HG02610 (cell line): ENCODE data around the gene EFHC1.
A peak's percentile ranks its signal among the peaks of the same experiment; 100 is the strongest.
"Not testable (repeated sequence)": the region's sequence is repeated elsewhere in the genome, so short reads cannot be mapped to it uniquely, and the experiment has no call there.

Experiments used
- ATAC-seq: cut with Tn5 transposase; IDR thresholded peaks from one replicate; pipeline ENCODE4 v1.9.1; 2021; ENCODE audit warnings: mild to moderate bottlenecking, moderate library complexity; ENCODE audit not compliant: unreplicated experiment

Gene EFHC1

DNA sequence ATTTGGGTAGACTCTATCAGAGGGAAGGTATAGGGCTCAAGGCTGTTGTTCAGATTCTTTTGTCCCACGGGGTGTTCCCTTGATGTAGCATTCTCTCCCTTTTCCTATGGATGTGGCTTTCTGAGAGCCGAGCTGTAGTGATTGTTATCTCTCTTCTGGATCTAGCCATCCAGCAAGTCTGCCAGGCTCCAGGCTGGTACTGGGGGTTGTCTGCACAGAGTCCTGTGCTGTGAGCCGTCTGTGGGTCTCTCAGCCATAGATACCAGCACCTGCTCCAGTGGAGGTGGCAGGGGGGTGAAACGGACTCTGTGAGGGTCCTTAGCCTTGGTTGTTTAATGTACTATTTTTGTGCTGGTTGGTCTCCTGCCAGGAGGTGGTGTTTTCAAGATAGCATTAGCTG, 13.2 kb downstream of the EFHC1 start:
- not testable (repeated sequence) for ATAC-seq

DNA sequence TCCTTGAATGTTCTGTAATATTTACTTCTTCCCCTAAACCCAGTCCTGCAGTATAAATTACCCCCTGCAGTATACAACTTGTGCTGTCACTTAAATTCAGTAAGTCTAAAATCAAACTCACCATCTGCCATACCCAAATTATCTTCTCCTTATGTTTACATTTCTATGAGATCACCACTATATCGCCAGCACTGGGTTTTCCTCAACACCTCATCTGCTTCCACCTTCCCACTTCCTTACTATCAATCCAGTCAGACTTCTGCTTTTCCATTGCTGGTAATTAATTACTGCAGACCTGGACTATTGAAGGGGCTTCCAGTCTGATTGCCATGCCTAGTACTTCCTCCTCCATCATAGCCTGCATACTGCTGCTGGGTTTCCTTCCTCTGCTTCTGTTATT, 15.2 kb downstream of the EFHC1 start:
- ATAC-seq = no peak

DNA sequence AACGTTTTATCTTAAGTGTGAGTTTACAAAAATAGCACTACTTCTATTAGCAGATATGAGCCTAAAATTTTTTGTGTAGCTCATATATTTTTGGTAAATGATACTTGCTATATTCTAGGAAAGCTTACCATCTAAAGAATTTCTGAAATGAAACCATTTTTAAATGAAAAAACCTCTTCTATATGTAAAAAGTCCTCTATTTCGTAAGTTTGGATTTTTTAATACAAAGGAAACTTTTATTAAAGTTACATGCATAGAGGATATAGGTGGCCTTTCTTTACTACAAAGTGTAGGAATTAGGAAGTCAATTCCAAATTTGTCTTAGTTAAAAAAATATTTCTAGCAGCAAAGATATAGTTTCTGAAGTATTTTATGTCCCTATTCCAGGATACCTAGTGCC, 18.8 kb downstream of the EFHC1 start:
- ATAC-seq = no peak

DNA sequence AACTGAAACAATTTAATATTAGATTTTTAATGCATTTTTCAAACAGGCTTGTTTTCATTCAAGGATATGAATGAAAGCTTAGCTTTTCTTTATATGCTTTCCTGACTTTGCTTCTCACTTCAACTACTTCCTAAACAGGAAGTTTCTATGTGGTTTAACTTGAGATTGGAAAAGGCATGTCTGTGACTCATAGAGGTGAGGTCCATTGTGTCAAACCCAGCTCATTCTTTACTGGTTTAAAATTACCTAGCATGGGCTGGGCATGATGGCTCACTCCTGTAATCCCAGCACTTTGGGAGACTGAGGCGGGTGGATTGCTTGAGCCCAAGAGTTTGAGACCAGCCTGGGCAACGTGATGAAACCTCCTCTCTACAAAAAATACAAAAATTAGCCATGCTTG, 34.4 kb downstream of the EFHC1 start:
- no peak for ATAC-seq

DNA sequence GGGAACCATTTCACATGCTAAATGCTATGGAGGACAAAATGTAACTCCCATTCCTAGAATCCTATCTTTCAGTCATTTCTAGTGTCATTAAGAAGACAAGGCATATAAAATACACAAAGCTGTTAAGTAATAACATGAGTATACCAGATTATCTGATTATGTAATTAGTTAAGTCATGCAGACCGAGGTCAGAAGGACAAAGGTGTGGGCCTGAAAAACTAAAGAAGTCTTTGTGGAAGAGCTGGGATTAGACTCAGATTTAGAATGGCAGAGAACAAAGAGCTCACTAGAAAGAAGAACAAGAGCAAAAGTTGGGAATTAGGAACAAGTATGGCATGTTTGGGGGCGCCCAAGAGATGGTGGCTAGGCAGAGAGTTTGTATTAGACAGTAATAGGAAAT, 37.0 kb downstream of the EFHC1 start:
- no peak for ATAC-seq

DNA sequence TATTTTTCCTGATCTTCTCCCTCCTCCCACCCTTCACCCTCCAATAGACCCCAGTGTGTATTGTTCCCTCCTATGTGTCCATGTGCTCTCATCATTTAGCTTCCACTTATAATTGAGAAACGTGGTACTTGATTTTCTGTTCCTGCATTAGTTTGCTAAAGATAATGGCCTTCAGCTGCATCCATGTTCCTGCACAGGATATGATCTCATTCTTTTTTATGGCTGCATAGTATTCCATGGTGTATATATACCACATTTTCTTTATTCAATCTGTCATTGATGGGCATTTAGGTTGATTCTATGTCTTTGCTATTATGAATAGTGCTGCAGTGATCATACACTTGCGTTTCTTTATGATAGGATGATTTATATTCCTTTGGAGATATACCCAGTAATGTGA, 41.1 kb downstream of the EFHC1 start:
- ATAC-seq = not testable (repeated sequence)

DNA sequence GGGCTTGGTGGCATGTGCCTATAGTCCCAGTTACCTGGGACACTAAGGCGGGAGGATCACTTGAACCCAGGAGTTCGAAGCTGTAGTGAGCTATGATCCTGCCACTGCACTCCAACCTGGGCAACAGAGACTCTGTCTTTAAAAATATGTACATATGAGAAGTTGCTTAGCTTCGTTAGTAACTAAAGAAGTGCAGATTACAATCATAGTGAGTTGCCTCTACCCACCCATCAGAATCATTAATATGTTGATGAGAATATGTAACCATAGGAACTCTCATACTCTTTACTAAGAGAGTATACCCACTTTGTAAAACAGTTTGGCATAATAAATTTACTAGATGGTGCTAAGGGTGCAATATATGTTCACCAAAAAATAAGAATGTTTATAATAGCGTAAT, 54.0 kb downstream of the EFHC1 start:
- no peak for ATAC-seq

DNA sequence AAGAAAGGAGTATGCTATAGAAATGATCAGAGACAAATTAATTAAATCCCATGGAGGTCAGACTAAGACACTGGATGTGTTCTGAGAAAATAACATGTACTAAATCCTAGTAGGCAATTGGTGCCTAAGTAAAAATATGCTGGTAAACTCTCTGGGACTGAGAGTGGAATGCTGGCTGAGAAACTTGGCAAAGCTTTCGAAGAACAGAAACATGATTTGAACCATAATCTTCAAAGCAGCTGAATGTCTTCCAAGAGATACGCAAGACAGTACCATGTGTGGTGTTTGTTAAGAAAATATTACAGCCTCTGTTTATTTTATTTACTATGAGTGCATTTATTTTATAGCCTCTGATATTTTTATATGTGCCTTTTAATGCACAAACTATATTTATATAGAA, 55.2 kb downstream of the EFHC1 start:
- no peak for ATAC-seq

DNA sequence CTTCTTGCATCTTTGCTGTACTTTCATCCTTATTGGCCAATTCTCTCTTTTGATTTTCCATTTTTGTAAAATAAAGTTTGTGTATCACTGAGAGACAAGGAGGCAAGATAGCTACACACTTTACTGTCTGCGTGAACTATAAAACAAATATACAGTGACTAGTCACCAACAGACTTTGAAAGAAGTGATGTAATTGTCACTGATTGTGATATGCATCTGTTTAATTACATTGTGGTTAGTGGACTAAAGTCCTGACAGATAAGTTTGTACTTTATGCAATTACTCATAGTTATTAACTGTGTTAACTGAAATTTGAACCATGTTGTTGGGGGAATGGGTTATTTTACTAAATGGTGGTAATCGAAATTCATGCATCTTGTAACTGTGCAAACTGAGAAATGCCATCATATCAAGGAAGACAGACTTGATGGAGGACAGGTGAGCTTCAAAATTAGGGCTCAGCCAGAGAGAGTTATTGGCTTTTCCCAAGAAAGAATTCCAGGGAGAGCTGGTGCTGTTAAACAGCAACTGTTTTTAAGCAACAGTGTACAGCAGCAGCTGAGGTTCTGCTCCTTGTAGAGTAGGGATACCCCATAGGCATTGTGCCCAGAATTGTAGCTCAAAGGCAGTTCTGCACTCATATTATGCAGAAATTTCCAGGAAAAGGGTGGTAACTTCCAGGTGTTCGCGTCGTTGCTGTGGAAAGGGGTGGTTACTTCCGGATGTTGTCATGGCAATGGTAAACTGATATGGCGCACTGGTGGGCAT, 62.9 kb downstream of the EFHC1 start:
- no peak for ATAC-seq

DNA sequence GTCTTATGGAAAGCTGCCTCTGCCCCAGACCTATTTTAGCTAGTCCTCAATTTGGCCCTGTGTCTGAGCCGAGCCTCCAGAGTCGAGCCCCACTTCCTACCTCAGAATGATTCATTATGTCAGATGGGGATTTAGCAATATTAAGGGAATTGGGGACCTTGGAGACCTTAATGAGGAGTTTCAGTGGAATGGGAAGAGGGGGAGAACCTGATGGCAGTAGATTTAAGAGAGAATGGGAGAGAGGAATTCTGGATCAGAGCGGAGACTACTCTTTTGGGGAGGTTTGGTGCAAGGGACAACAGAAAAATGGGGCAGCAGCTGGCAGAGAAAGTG, 63.5 kb downstream of the EFHC1 start:
- no peak for ATAC-seq

DNA sequence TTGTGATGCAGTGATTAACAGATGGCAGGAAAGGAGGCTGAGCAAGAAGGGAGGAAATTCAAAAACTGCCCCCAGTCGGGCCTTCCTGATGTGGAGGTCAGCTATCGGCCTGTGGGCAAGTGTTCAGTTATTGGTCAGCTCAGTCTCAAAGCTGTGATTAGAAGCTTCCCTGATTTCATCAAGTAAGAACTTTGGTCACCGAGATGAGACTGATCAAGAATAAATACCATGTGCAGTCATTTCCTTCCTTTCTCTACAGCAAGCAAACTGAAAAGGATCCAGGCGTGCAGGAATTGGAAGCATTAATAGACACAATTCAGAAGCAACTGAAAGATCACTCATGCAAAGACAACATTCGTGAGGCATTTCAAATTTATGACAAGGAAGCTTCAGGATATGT, 69.7 kb downstream of the EFHC1 start:
- ATAC-seq = no peak

DNA sequence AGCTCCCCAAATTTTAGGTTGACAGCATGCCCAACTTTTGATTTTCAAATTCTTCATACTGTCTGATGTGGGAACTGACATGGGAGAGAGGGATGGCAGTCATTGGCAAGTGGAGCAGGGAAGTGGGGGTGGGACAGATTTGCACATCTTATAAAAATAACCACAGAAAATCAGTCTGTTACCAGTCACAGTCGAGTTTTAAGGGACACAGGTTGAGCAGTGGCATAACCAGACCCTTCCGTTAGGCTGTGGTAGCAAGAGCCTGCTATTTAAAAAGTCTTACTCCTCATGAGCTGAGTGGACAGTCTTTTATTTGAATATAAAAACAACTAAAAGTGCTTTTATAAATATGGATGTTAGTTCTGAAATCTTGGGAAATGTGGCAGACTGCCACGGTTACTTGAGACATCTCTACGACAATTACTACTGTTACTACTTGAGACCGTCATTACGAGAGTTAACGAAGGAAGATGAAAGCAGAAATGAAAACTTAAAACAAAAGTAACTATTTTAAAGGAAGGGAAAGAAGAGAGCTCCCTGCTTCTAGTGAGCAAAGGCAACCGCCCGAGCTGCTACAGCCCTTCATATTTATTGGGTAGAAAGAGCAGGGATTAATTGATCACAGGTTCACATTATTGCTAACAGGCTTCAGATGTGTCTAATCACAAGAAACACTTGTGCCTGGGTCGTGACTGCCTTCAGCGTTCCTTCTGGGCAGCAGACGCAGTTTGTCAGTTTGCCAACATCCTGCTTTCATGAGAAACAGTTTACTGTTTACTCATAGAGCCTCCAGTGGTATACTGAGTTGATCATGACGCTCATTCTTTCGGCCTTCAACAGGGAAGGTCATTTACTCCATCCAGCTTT, 71.3 kb downstream of the EFHC1 start:
- no peak for ATAC-seq

DNA sequence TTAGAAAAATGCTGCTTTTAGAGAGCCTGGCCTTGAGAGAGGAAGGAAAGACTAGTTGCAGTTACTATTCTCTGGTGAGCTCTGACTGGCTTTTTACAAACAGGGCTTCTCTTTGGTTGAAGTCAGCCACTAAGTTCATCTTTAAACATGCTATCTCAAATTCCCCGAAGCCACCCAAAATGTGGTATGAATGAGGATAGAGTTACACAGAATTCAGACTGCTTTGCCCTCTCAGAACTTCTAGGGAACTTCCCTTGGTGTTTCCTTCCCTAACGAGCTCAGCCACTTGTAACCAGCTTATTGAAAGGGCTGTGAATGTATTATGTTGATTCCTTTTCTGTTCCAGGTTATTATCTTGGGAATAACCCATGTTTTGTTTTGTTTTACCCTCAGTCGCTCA, 73.5 kb downstream of the EFHC1 start:
- ATAC-seq = peak; percentile 33

DNA sequence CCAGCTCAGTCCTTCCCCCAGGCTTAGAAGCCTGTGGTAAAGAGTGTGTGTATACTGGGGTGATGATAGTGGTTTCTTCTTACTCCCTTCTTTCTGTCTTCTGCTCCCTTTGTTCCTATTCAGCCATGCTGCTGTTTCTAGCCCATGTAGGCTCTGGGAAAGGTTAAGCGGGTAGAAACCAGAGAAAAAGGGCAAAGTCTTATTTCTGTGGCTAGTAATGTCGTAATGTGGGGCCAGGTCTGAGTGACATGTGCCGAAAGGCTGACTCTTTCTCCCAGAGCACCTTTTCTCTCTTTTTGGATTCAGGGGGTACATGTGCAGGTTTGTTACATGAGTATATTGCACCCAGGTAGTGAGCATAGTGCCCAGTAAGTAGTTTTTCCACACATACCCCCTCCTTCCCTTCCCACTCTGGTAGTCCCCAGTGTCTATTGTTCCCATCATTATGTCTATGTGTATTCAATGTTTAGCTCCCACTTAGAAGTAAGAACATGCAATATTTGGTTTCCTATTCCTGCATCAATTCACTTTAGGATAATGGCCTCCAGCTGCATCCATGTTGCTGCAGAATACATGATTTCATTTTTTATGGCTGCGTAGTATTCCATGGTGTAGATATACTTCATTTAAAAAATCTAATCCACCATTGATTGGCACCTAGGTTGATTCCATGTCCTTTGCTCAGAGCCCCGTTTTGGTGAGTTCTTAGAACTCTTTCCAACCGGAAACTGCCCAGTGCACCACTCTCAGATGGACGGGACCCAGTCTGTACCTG, 74.3 kb downstream of the EFHC1 start:
- no peak for ATAC-seq

DNA sequence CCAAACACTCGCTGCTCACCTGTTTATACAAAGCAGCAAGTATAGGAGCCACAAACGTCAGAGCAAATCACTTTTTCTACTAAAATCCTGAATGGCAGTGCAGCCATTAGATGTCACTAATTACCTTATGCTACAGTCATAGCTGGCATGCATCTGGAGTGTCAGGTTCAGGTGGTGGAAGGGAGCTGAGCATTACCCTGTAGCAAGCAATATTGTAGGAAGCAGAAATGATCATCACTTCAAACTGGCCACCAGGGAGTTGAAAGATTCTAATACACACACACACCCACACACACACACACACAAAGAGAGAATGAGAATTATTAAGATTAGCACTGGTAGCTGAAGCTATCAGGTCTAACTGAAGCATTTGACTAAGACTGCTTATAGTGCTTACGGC, 75.8 kb downstream of the EFHC1 start:
- ATAC-seq = no peak

DNA sequence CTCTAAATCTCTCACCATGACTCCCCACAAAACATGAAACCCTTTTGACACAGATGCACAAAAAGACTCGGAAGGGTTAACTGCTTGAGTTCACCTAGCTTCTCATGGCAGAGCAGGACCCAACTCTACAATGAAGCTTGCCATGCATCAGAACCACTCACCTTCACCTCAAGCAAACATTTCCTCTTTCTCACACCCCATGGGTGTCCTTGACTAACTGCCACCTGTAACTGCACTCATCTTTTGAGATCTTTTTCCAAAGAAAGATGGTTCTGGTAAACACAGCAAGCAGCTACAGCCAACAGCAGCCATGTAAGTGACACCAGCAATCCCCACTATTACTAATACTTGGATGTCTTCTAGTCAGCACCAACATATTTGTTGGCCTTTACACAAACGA, 76.5 kb downstream of the EFHC1 start:
- ATAC-seq = no peak

DNA sequence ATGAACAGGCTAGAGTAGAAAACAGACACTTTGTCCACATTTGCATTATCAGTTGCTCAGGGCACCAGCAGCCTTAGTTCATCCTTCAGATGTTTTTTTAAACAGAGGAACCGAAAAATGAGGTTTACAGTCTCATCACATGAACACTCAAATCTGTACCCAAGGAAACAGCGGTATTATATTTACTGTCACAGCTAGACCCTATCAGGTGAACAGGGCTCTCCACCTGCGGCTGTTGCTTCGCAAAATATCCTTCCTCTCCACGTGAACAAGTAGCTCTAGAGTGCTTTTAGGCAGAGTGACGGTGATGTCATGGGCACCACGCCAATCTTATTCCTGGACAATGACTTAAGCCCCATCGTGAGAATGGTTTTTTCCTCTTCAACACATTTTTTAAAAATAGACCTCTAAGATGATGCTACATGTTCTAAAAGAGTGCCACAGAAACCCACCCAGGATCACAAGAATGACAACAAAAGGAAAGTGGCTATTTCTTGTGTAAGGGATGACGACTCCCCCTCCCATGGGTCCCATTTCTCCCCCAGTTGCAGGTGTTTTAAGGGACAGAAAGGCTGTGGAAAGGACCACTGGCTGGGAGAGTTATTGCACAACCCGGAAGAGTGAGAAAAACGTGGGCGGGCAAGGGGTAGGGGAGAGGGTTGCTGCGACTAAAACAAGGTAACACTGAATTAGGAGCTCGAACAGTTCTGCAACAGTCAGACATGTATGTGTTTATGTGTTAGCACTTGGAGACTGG, 77.7 kb downstream of the EFHC1 start:
- peak; percentile 79 for ATAC-seq

DNA sequence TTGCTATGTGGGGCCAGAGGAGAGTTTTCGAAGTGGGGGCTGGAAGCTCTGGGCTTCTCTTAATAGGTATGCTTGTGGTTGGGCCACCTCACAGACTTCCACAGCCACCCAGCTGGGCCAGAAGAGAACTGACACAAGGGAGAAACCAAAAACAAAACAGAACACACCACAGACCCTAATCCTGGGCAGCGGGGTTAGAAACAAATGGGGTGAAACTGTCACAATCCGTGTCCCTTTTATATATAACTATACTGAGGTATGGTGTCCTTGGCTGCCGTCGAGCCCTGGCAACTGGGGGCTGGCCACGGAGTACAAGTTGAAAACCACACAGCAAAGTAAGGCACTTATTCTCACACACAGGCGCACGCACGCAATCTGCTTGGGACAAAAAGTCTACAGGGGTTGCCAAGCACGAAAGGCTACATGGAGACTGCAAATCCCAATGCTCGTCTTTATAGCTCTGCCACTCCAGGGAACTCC, 78.4 kb downstream of the EFHC1 start:
- no peak for ATAC-seq

DNA sequence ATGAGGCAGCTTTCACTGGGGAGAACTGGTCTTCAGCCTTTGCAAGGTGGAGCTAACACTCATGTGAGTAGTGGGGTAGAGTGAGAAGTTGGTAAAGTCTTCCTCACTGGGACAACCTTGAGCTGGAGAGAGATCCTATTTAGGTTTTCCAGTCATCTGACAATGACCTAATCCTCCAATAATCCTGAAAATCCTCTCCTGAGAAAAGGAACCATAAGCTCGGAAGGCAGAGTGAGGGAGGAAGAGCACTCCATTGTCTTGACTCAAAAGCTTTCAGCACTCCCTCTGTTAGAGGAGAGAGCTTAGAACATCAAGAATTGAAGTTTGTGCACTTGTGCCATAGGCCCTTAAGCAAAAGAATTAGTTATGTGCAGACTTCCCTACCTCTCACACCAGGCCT, 78.9 kb downstream of the EFHC1 start:
- ATAC-seq = no peak

DNA sequence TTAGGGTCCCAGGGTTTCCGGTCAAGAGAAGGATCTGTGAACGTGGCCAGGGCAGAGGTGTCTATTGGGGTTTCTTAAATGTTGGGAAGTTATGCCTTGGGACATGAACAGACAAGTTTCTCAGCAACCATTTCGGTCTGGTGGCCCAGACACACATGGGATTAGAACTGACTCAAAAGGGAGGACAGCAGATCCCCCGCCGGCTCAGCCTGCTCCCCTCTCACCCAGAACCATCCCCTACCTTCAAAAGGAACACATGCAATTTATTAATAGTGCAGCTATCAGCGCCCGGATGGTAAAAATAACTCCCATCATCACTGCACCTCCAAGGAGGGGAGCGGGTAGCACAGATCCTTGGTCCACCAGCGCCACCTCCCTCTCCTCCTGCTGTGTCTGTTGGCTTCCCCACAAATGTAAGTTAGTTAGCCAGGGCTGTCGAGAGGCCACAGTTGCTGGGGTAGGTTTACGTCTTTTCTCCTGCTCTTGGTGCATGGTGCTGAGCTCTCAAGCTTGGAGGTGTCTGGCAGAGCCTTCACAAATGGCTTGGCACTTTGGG, 79.6 kb downstream of the EFHC1 start:
- no peak for ATAC-seq
